Panc1 (cell line): ENCODE results near the gene SNURF. TPM values are rescaled to one million over a fixed set of nuclear protein-coding genes. Genes with fewer than 3 reads are reported as not detected.

Source experiments
- ATAC-seq: fragments of 200-7000 bp; cut with Tn5 transposase; 2 replicates; pipeline ENCODE4 v1.9.1; 2020; ENCODE audit warnings: mild to moderate bottlenecking, moderate library complexity
- BruUV-seq: library from RNA; stranded (reverse); fragments of 400-500 nt; replicated peaks from 2 replicates; lab custom pipeline; 2021; lab: Mats Ljungman, UMichigan
- CTCF ChIA-PET: fragments of 300-600 bp; sonication (Branson Sonifier 250); formaldehyde crosslinking; loops from one replicate; lab custom pipeline; 2022; ENCODE audit warnings: antibody characterized with exemption; lab: Charles Lee
- POLR2A ChIA-PET: fragments of 300-600 bp; sonication (Branson Sonifier 250); formaldehyde crosslinking; loops from one replicate; lab custom pipeline; 2022; ENCODE audit warnings: antibody characterized with exemption; lab: Charles Lee
- DNase-seq: peaks from one replicate; pipeline ENCODE4 v3.0.0-alpha.2; 2010; ENCODE audit warnings: low read depth, low spot score
- H3K27ac ChIP-seq: 2 replicates; pipeline ENCODE4 v1.5.1; 2011; ENCODE audit warnings: mild to moderate bottlenecking, low read length, inconsistent platforms
- H3K27me3 ChIP-seq: fragments of 200-500 bp; sonication (Bioruptor generic); 2 replicates; pipeline ENCODE4 v1.6.0; 2014; ENCODE audit warnings: low read length, inconsistent platforms; ENCODE audit not compliant: control insufficient read depth, insufficient read depth
- H3K36me3 ChIP-seq: fragments of 200-500 bp; sonication (Bioruptor generic); 2 replicates; pipeline ENCODE4 v1.5.1; 2014; ENCODE audit warnings: inconsistent platforms, mild to moderate bottlenecking, low read length, moderate library complexity; ENCODE audit not compliant: control insufficient read depth, insufficient read depth
- H3K4me1 ChIP-seq: 2 replicates; pipeline ENCODE4 v1.5.1; 2011; ENCODE audit warnings: inconsistent platforms, mild to moderate bottlenecking, low read length, moderate library complexity; ENCODE audit not compliant: control insufficient read depth, insufficient read depth
- H3K4me3 ChIP-seq, 2 experiments: 2 replicates each; pipeline ENCODE4 v1.5.1; 2011 to 2012; ENCODE audit warnings: low read depth in 2 of 2, low read length in 2 of 2, mild to moderate bottlenecking in 2 of 2, inconsistent platforms in 1 of 2, moderate library complexity in 1 of 2
- H3K9me3 ChIP-seq: fragments of 200-500 bp; sonication (Bioruptor generic); 2 replicates; pipeline ENCODE4 v1.5.1; 2014; ENCODE audit warnings: low read depth, mild to moderate bottlenecking, inconsistent platforms, low read length, moderate library complexity; ENCODE audit not compliant: control insufficient read depth, insufficient read depth
- CTCF ChIP-seq: fragments of 450-650 bp; IDR thresholded peaks from 2 replicates; pipeline ENCODE4 v1.5.1; 2017; ENCODE audit warnings: mild to moderate bottlenecking
- POLR2AphosphoS5 ChIP-seq: IDR thresholded peaks from 2 replicates; pipeline ENCODE4 v1.6.1; 2012; ENCODE audit warnings: mild to moderate bottlenecking, low read depth, low read length, moderate library complexity
- REST ChIP-seq, 2 experiments: IDR thresholded peaks; 2 replicates each; pipeline ENCODE4 v1.6.1; 2011 to 2012; ENCODE audit warnings: low read depth in 2 of 2, control low read depth in 1 of 2, low read length in 1 of 2, mild to moderate bottlenecking in 1 of 2, moderate library complexity in 1 of 2; ENCODE audit not compliant: insufficient read depth in 1 of 2
- SIN3A ChIP-seq: IDR thresholded peaks from 2 replicates; pipeline ENCODE4 v1.6.1; 2012; ENCODE audit warnings: low read depth, mild to moderate bottlenecking, low read length, moderate library complexity, borderline replicate concordance; ENCODE audit not compliant: insufficient read depth
- TCF7L2 ChIP-seq: IDR thresholded peaks from 2 replicates; pipeline ENCODE4 v1.6.1; 2011; ENCODE audit warnings: mild to moderate bottlenecking, low read depth, low read length, inconsistent platforms
- in situ Hi-C: cut with HindIII; loops from 2 replicates; pipeline ENCODE4 v1.10.0; 2016; ENCODE audit warnings: low sequenced_read_pairs, low pct_unique_long_range_greater_than_20kb
- intact Hi-C: fragments of 100-400 bp; cut with micrococcal nuclease; formaldehyde crosslinking; loops from one replicate; pipeline ENCODE4 v1.10.0; 2022; ENCODE audit not compliant: unreplicated experiment
- total RNA-seq: library from RNA; stranded (reverse); gene quantifications from one replicate; pipeline ENCODE4 v1.2.1, GENCODE V29; 2021; ENCODE audit not compliant: unreplicated experiment

The SNURF gene
- total RNA-seq, 1 experiment from 2014 or later, result 13.7 TPM

- in situ Hi-C loops, result no loop called here
- intact Hi-C loops, result no loop called here
- H3K4me1 ChIP-seq, result no peaks in the 10 kb centered on the region
- H3K9me3 ChIP-seq, result no peaks in the 10 kb centered on the region
- POLR2A ChIA-PET, result no interaction called here
- peaks cover 2% of the 10 kb centered on the region for H3K36me3 ChIP-seq
- BruUV-seq, result no TSS peak
- H3K27ac ChIP-seq, result no peak overlapping the region
- H3K4me3 ChIP-seq, result no peak overlapping the region
- DNase-seq (no peak), ATAC-seq (no peak)
- no peak for TF ChIP-seq POLR2AphosphoS5
- TF ChIP-seq SIN3A, result no peak
- no peak for TF ChIP-seq TCF7L2
- TF ChIP-seq CTCF, result no peak
- TF ChIP-seq REST (IDR thresholded peaks at IDR 0.05; ENCODE audit: insufficient read depth in 1 of 2, low read depth in 2 of 2, low read length in 1 of 2), result no peak
- CTCF ChIA-PET, result no interaction called here
- no peaks in the 10 kb centered on the region for H3K27me3 ChIP-seq
These were observed 22.1 kb downstream of the SNURF start for GRCh38 chr15:24976932-24977331.

- Histone ChIP-seq H3K4me3 (no peak overlapping the region), H3K27ac (no peak overlapping the region), H3K9me3 (no peaks in the 10 kb centered on the region), H3K36me3 (peaks cover 2% of the 10 kb centered on the region), H3K27me3 (no peaks in the 10 kb centered on the region), H3K4me1 (no peaks in the 10 kb centered on the region)
- TF ChIP-seq TCF7L2 (no peak), POLR2AphosphoS5 (no peak), REST (IDR thresholded peaks at IDR 0.05; ENCODE audit: insufficient read depth in 1 of 2, low read depth in 2 of 2, low read length in 1 of 2) (no peak), SIN3A (no peak), CTCF (no peak)
- intact Hi-C loops, result no loop called here
- no TSS peak for BruUV-seq
- ATAC-seq (no peak), DNase-seq (no peak)
- POLR2A ChIA-PET, result interaction anchor here (0.9 kb wide), 1 partner anchor 10 kb away, joined by 3 read pairs; no protein-coding TSS in a partner anchor
- CTCF ChIA-PET, result no interaction called here
- in situ Hi-C loops, result no loop called here
These were observed 22.9 kb downstream of the SNURF start for GRCh38 chr15:24977686-24978085.
